ENCODE measurements around the gene ZNF717. TPM values are rescaled to one million over a fixed set of nuclear protein-coding genes. Genes with fewer than 3 reads are reported as not detected.
"Not testable (repeated sequence)": the region's sequence is repeated elsewhere in the genome, so short reads cannot be mapped to it uniquely, and the experiment has no call there.

Gene ZNF717
- total and polyA plus RNA-seq, 2 of the 8 experiments (the other 6 are each of a cell fraction or from before 2014, with no cell fraction given): 14.2 TPM; not detected in 1

GRCh38 chr3:75816287-75817180 is 31.2 kb upstream of the ZNF717 start:
- H3K79me1 ChIP-seq (ENCODE audit: low read depth, low read length); H2BK5ac ChIP-seq (ENCODE audit: low read depth, low read length); H3K79me2 ChIP-seq (ENCODE audit: control insufficient read depth in 1 of 2, insufficient read depth in 2 of 2, low read length in 2 of 2); H2BK20ac ChIP-seq (ENCODE audit: low read length); H3K9me3 ChIP-seq (ENCODE audit: insufficient read depth in 2 of 2, low read depth in 1 of 2, low read length in 1 of 2); H3K4ac ChIP-seq (replicated peaks; ENCODE audit: insufficient read length, low read depth, low read length); H2AFZ ChIP-seq (ENCODE audit: low read length); H3K56ac ChIP-seq (replicated peaks; ENCODE audit: insufficient read length, low read depth, low read length); H3K4me3 ChIP-seq (ENCODE audit: extremely low read depth in 1 of 4, insufficient read depth in 2 of 4, low read depth in 3 of 4, low read length in 4 of 4); H4K5ac ChIP-seq (ENCODE audit: insufficient read length, low read depth, low read length); H2AK5ac ChIP-seq (ENCODE audit: low read depth, low read length); H2BK120ac ChIP-seq (replicated peaks; ENCODE audit: low read depth, low read length); H3K27ac ChIP-seq (ENCODE audit: low read depth, low read length); H3K27me3 ChIP-seq (replicated peaks in 1 of 4; ENCODE audit: control insufficient read depth in 3 of 4, extremely low read depth in 1 of 4, insufficient read depth in 3 of 4, low read length in 3 of 4); H3K4me1 ChIP-seq (replicated peaks in 1 of 4; ENCODE audit: control insufficient read depth in 3 of 4, insufficient read depth in 4 of 4, low read length in 3 of 4); FAIRE-seq; H4K20me1 ChIP-seq (replicated peaks in 1 of 2; ENCODE audit: control insufficient read depth in 1 of 2, insufficient read depth in 2 of 2, low read length in 2 of 2); H3K9ac ChIP-seq (replicated peaks in 1 of 4; ENCODE audit: extremely low read depth in 1 of 4, low read depth in 3 of 4, low read length in 3 of 4); DNase-seq (ENCODE audit: low read depth in 1 of 2, low spot score in 2 of 2); H4K91ac ChIP-seq (replicated peaks; ENCODE audit: insufficient read length, low read length); H3K23me2 ChIP-seq (ENCODE audit: low read depth, low read length); H2BK15ac ChIP-seq (ENCODE audit: low read length); H3K14ac ChIP-seq (ENCODE audit: insufficient read length); H3K4me2 ChIP-seq (ENCODE audit: insufficient read depth in 1 of 2, low read depth in 2 of 2, low read length in 2 of 2); H3K23ac ChIP-seq (ENCODE audit: insufficient read length); H3K36me3 ChIP-seq (ENCODE audit: control insufficient read depth in 2 of 4, insufficient read depth in 4 of 4, low read length in 3 of 4); H4K8ac ChIP-seq (ENCODE audit: extremely low read depth, insufficient read depth, low read length): not testable (repeated sequence)
- 63% methylated on average over 9 of the region's 9 CpGs; no CpG with 5 or more reads in 1 of the 2 experiments for WGBS, 2 experiments (ENCODE audit: extremely low coverage in 1 of 2, insufficient coverage in 1 of 2, insufficient read length in 1 of 2, insufficient replicate concordance in 2 of 2, low coverage in 1 of 2, low lambda C conversion rate in 2 of 2, missing lambda C conversion rate in 1 of 2)
- POLR2A ChIA-PET (ENCODE audit: partially characterized antibody): interaction anchor here (1.3 kb wide), 1 partner anchor 8 kb away, joined by 3 read pairs; no protein-coding TSS in a partner anchor
- CTCF ChIA-PET (ENCODE audit: partially characterized antibody): interaction anchor here (0.6 to 4.2 kb wide), 18 partner anchors 9 to 770 kb away, joined by 3 to 22 read pairs (median 4); no protein-coding TSS in a partner anchor
- Histone ChIP-seq H3K18ac (ENCODE audit: extremely low read depth, low read length) (0 out of 2 replicates have a peak overlapping the region, but pooled peaks have one; percentile 13), H2BK12ac (ENCODE audit: low read depth, low read length) (0 out of 2 replicates have a peak overlapping the region, but pooled peaks have one; percentile 31)
- peak; percentile 54 for TF ChIP-seq TEAD4 (IDR thresholded peaks at IDR 0.05; ENCODE audit: low read depth, low read length)

All from H1 (cell line).